Suprapubic skin (tissue), 4 donors: Measurements from ENCODE around the gene PDS5B.

Experiments
- CTCF ChIP-seq, 2 donors: fragments of 200-600 bp in 1 of 2; fragments of 450-650 bp in 1 of 2; sonication (generic) in 1 of 2; IDR thresholded peaks; one replicate each; pipeline ENCODE4 v1.5.1; 2016 to 2019; ENCODE audit warnings: antibody characterized with exemption in 2 of 2, mild to moderate bottlenecking in 1 of 2, moderate library complexity in 1 of 2
- POLR2A ChIP-seq, 2 donors: fragments of 450-650 bp; IDR thresholded peaks; one replicate each; pipeline ENCODE4 v1.6.1; 2017; ENCODE audit warnings: antibody characterized with exemption in 2 of 2, mild to moderate bottlenecking in 2 of 2, moderate library complexity in 2 of 2
- POLR2AphosphoS5 ChIP-seq, 3 donors: sonication (generic); formaldehyde crosslinking; IDR thresholded peaks; one replicate each; pipeline ENCODE4 v1.6.1; 2017; ENCODE audit warnings: antibody characterized with exemption in 3 of 3

- TF ChIP-seq CTCF (IDR thresholded peaks at IDR 0.05), result no peak
- TF ChIP-seq POLR2AphosphoS5 (IDR thresholded peaks at IDR 0.05), result no peak
- TF ChIP-seq POLR2A (IDR thresholded peaks at IDR 0.05), result no peak
These were observed 235.0 kb downstream of the PDS5B start for GRCh38 chr13:32821149-32821688.
